Measurements from ENCODE around the gene TAS2R41. TPM values are rescaled to one million over a fixed set of nuclear protein-coding genes. Genes with fewer than 3 reads are reported as not detected.

TAS2R41 gene
- 0.14 TPM in 1 of 2 replicates, not detected in the other for total RNA-seq

DNA sequence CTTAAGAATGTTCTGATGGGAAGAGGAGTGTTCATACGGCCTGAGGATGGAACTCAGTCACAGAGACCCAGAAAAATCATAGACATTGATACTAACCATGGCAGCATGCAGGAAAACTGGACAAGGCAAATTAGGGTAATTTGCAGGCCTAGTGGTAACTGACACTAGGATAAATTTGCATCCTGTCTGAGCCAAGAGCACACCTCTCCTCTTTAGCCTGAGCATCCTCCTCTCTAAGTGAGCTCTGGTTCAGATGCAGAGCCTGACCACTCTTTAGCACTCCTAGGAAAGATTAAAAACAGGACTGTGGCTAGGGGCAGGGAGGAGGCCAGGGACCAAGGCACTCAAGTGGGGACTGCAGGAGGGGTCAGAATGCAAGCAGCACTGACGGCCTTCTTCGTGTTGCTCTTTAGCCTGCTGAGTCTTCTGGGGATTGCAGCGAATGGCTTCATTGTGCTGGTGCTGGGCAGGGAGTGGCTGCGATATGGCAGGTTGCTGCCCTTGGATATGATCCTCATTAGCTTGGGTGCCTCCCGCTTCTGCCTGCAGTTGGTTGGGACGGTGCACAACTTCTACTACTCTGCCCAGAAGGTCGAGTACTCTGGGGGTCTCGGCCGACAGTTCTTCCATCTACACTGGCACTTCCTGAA is at the start of gene TAS2R41:
TSS of gene TAS2R41 (plus strand) at position 373 of the 650 bp plus-strand sequence. CDS start at position 373, 0 bp downstream.

GRCh38 chr7:143443153-143443552 is 34.5 kb upstream of the TAS2R41 start, which contains the start of gene TAS2R60:
TSS of gene TAS2R60 (plus strand) at chr7:143443453. CDS start at chr7:143443453, 0 bp downstream.

Other genes starting within 250 kb of the TAS2R41 start
- 66.2 and 71.6 TPM in 2 replicates for gene GSTK1, start 214.4 kb upstream of the TAS2R41 start, total RNA-seq
- not detected in 2 replicates for gene TMEM139, start 192.9 kb upstream of the TAS2R41 start, total RNA-seq
- 5.9 and 13.5 TPM in 2 replicates for gene CASP2, start 189.5 kb upstream of the TAS2R41 start, total RNA-seq
- not detected in 2 replicates for gene CLCN1, start 161.8 kb upstream of the TAS2R41 start, total RNA-seq
- gene FAM131B, start 115.2 kb upstream of the TAS2R41 start, total RNA-seq: 3.6 and 4.0 TPM in 2 replicates
- 35.9 and 112 TPM in 2 replicates for gene ZYX, start 96.5 kb upstream of the TAS2R41 start, total RNA-seq
- gene EPHA1, start 69.0 kb upstream of the TAS2R41 start, total RNA-seq: 0.09 TPM in 1 of 2 replicates, not detected in the other
- gene TAS2R60, start 34.4 kb upstream of the TAS2R41 start, total RNA-seq: not detected in 2 replicates
- gene CTAGE15, start 93.9 kb downstream of the TAS2R41 start, total RNA-seq: not detected in 2 replicates
- 1.8 and 2.4 TPM in 2 replicates for gene TCAF2, start 143.1 kb downstream of the TAS2R41 start, total RNA-seq

Data from smooth muscle cell of the umbilical artery (primary cell).